Measurements from ENCODE around the gene CDKL2.
"Not testable (repeated sequence)": the region's sequence is repeated elsewhere in the genome, so short reads cannot be mapped to it uniquely, and the experiment has no call there.

The CDKL2 gene

GRCh38 chr4:75555294-75556164 is 74.8 kb downstream of the CDKL2 start, which contains the start of gene ODAPH:
Gene ODAPH (plus strand): TSS chr4:75556066. CDS start chr4:75556083, 17 bp downstream.
- no peak for DNase-seq (ENCODE audit: low read depth in 2 of 2, low spot score in 1 of 2)

GRCh38 chr4:75552452-75552851 is 77.9 kb downstream of the CDKL2 start:
- DNase-seq (ENCODE audit: low read depth in 2 of 2, low spot score in 1 of 2), result no peak

- DNase-seq (ENCODE audit: low read depth in 2 of 2, low spot score in 1 of 2), result no peak
Measured at GRCh38 chr4:75549019-75549418, 81.3 kb downstream of the CDKL2 start.

GRCh38 chr4:75547647-75548387 is 82.5 kb downstream of the CDKL2 start:
- no peak for DNase-seq (ENCODE audit: low read depth in 2 of 2, low spot score in 1 of 2)

- DNase-seq (ENCODE audit: low read depth in 2 of 2, low spot score in 1 of 2), result no peak
Measured at GRCh38 chr4:75545526-75545925, 84.8 kb downstream of the CDKL2 start.

GRCh38 chr4:75544870-75545269 is 85.5 kb downstream of the CDKL2 start:
- no peak for DNase-seq (ENCODE audit: low read depth in 2 of 2, low spot score in 1 of 2)

- not testable (repeated sequence) for DNase-seq (ENCODE audit: low read depth in 2 of 2, low spot score in 1 of 2)
Measured at GRCh38 chr4:75544220-75544619, 86.1 kb downstream of the CDKL2 start.

GRCh38 chr4:75542824-75543223 is 87.5 kb downstream of the CDKL2 start:
- no peak for DNase-seq (ENCODE audit: low read depth in 2 of 2, low spot score in 1 of 2)

GRCh38 chr4:75537308-75537707 is 93.0 kb downstream of the CDKL2 start:
- DNase-seq (ENCODE audit: low read depth in 2 of 2, low spot score in 1 of 2), result not testable (repeated sequence)

- DNase-seq (ENCODE audit: low read depth in 2 of 2, low spot score in 1 of 2), result not testable (repeated sequence)
Measured at GRCh38 chr4:75533926-75534325, 96.4 kb downstream of the CDKL2 start.

GRCh38 chr4:75533339-75533887 is 96.9 kb downstream of the CDKL2 start:
- DNase-seq (ENCODE audit: low read depth in 2 of 2, low spot score in 1 of 2), result not testable (repeated sequence)

GRCh38 chr4:75531536-75532143 is 98.7 kb downstream of the CDKL2 start:
- DNase-seq (ENCODE audit: low read depth in 2 of 2, low spot score in 1 of 2), result not testable (repeated sequence)

GRCh38 chr4:75530556-75531322 is 99.6 kb downstream of the CDKL2 start:
- no peak for DNase-seq (ENCODE audit: low read depth in 2 of 2, low spot score in 1 of 2)

Data from stimulated activated CD8-positive, alpha-beta memory T cell treated with anti-CD3 and anti-CD28 coated beads, Interleukin-4, amount 100 ng/mL, for 1 hour (primary cell).